Measurements from ENCODE around the gene SPACA6. TPM values are rescaled to one million over a fixed set of nuclear protein-coding genes. Genes with fewer than 3 reads are reported as not detected.
A peak's percentile ranks its signal among the peaks of the same experiment; 100 is the strongest.

SPACA6 gene
- total and polyA plus RNA-seq, 8 donors: 1.2 to 151 (median 9.6) TPM

GRCh38 chr19:51696606-51697005, 3.5 kb downstream of the SPACA6 start:
- no peak for TF ChIP-seq POLR2AphosphoS5 (IDR thresholded peaks at IDR 0.05)
- TF ChIP-seq POLR2A (IDR thresholded peaks at IDR 0.05): no peak
- TF ChIP-seq EP300 (IDR thresholded peaks at IDR 0.05): no peak
- TF ChIP-seq CTCF (IDR thresholded peaks at IDR 0.05): no peak
- WGBS, 5 donors: 81 to 92% (median 89%) methylated on average over 3 of the region's 3 CpGs
- Histone ChIP-seq H3K4me1 (peaks cover 14 to 28% (median 22%) of the 10 kb centered on the region in 4 donors), H3K27ac (no peak overlapping the region), H3K36me3 (peaks cover 17 to 75% (median 70%) of the 10 kb centered on the region in 4 donors), H3K9me3 (no peaks in the 10 kb centered on the region), H3K4me3 (no peak overlapping the region), H3K27me3 (no peaks in the 10 kb centered on the region)
- intact Hi-C loops (cut with DNase I; ENCODE audit: low total_unique reads): no loop called here
- peak in 1 of 2 donors; percentile 8 for DNase-seq

GRCh38 chr19:51697169-51697776, 4.1 kb downstream of the SPACA6 start:
- H3K9me3 ChIP-seq: no peaks in the 10 kb centered on the region
- H3K27ac ChIP-seq: no peak overlapping the region
- WGBS, 5 donors: 77 to 91% (median 85%) methylated on average over 9 of the region's 9 CpGs
- H3K4me3 ChIP-seq: no peak overlapping the region
- intact Hi-C loops (cut with DNase I; ENCODE audit: low total_unique reads): no loop called here
- H3K36me3 ChIP-seq: peaks cover 17 to 77% (median 70%) of the 10 kb centered on the region in 4 donors
- peaks cover 13 to 28% (median 21%) of the 10 kb centered on the region in 4 donors for H3K4me1 ChIP-seq
- DNase-seq: peak in 1 of 2 donors; percentile 22
- TF ChIP-seq POLR2AphosphoS5 (IDR thresholded peaks at IDR 0.05): no peak
- TF ChIP-seq POLR2A (IDR thresholded peaks at IDR 0.05): no peak
- no peak for TF ChIP-seq EP300 (IDR thresholded peaks at IDR 0.05)
- no peak for TF ChIP-seq CTCF (IDR thresholded peaks at IDR 0.05)
- H3K27me3 ChIP-seq: no peaks in the 10 kb centered on the region

- Histone ChIP-seq H3K27me3 (no peaks in the 10 kb centered on the region), H3K4me3 (no peak overlapping the region), H3K36me3 (peaks cover 17 to 73% (median 64%) of the 10 kb centered on the region in 4 donors), H3K4me1 (peaks cover 17 to 28% (median 21%) of the 10 kb centered on the region in 4 donors), H3K9me3 (no peaks in the 10 kb centered on the region), H3K27ac (no peak overlapping the region)
- TF ChIP-seq EP300 (IDR thresholded peaks at IDR 0.05) (no peak), POLR2AphosphoS5 (IDR thresholded peaks at IDR 0.05) (no peak), POLR2A (IDR thresholded peaks at IDR 0.05) (no peak), CTCF (IDR thresholded peaks at IDR 0.05) (no peak)
- WGBS, 5 donors: 88 to 97% (median 95%) methylated on average over 5 of the region's 5 CpGs
- peak in 1 of 2 donors; percentile 15 for DNase-seq
- intact Hi-C loops (cut with DNase I; ENCODE audit: low total_unique reads): no loop called here
Measured at GRCh38 chr19:51698296-51698695, 5.2 kb downstream of the SPACA6 start.

- H3K4me3 ChIP-seq: no peak overlapping the region
- 91 to 95% (median 93%) methylated on average over 5 of the region's 5 CpGs for WGBS, 5 donors
- DNase-seq: no peak
- TF ChIP-seq POLR2A (IDR thresholded peaks at IDR 0.05) (no peak), EP300 (IDR thresholded peaks at IDR 0.05) (no peak), CTCF (IDR thresholded peaks at IDR 0.05) (no peak), POLR2AphosphoS5 (IDR thresholded peaks at IDR 0.05) (no peak)
- H3K27me3 ChIP-seq: no peaks in the 10 kb centered on the region
- intact Hi-C loops (cut with DNase I; ENCODE audit: low total_unique reads): no loop called here
- peaks cover 17 to 64% (median 56%) of the 10 kb centered on the region in 4 donors for H3K36me3 ChIP-seq
- no peaks in the 10 kb centered on the region for H3K9me3 ChIP-seq
- H3K4me1 ChIP-seq: peaks cover 19 to 28% (median 23%) of the 10 kb centered on the region in 4 donors
- H3K27ac ChIP-seq: no peak overlapping the region
Measured at GRCh38 chr19:51699170-51699569, 6.0 kb downstream of the SPACA6 start.

Data from stomach (tissue), 9 donors.